Colonic mucosa (tissue), 4 donors: ENCODE measurements around the gene FNDC3A. TPM values are rescaled to one million over a fixed set of nuclear protein-coding genes. Genes with fewer than 3 reads are reported as not detected.

Experiments
- DNase-seq: peaks from one replicate; pipeline ENCODE4 v3.0.0-alpha.2; 2020
- H3K27ac ChIP-seq: fragments of 200-600 bp; one replicate; pipeline ENCODE4 v1.8.0; 2021
- H3K27me3 ChIP-seq: fragments of 200-600 bp; one replicate; pipeline ENCODE4 v1.8.0; 2021
- H3K36me3 ChIP-seq: fragments of 200-600 bp; one replicate; pipeline ENCODE4 v1.8.0; 2021
- H3K4me1 ChIP-seq: fragments of 200-600 bp; one replicate; pipeline ENCODE4 v1.8.0; 2021; ENCODE audit warnings: mild to moderate bottlenecking
- H3K4me3 ChIP-seq: fragments of 200-600 bp; one replicate; pipeline ENCODE4 v1.8.0; 2021
- H3K9ac ChIP-seq, 2 donors: one replicate each; pipeline ENCODE4 v1.7.0; 2013; ENCODE audit warnings: control low read depth in 2 of 2, low read depth in 2 of 2, low read length in 2 of 2
- H3K9me3 ChIP-seq: fragments of 200-600 bp; one replicate; pipeline ENCODE4 v1.8.0; 2021
- intact Hi-C: fragments of 100-400 bp; cut with DNase I; formaldehyde crosslinking; loops from one replicate; pipeline ENCODE4 v1.14.1; 2022
- total RNA-seq, 2 donors: library from RNA; stranded (reverse); fragmentation: NEBNext Ultra II Directional in 1 of 2; extraction: Animal tissue kit (Norgen Biotek cat#: 25700) in 1 of 2; gene quantifications; one replicate each; pipeline ENCODE4 v1.2.1, GENCODE V29; 2021
- TF ChIP-seq, protein P1 (sequence below): fragments of 200-600 bp; IDR thresholded peaks from one replicate; pipeline ENCODE4 v1.8.0; 2022; ENCODE audit warnings: antibody characterized with exemption, mild to moderate bottlenecking
- donor health status: healthy.
- donor health status: DM: no; HTN: no; CAD: no.
- donor health status: DM: no; HTN: no; CAD: no.

FNDC3A gene
- total RNA-seq, 2 donors from 2014 or later = 33.9 to 55.3 TPM

DNA sequence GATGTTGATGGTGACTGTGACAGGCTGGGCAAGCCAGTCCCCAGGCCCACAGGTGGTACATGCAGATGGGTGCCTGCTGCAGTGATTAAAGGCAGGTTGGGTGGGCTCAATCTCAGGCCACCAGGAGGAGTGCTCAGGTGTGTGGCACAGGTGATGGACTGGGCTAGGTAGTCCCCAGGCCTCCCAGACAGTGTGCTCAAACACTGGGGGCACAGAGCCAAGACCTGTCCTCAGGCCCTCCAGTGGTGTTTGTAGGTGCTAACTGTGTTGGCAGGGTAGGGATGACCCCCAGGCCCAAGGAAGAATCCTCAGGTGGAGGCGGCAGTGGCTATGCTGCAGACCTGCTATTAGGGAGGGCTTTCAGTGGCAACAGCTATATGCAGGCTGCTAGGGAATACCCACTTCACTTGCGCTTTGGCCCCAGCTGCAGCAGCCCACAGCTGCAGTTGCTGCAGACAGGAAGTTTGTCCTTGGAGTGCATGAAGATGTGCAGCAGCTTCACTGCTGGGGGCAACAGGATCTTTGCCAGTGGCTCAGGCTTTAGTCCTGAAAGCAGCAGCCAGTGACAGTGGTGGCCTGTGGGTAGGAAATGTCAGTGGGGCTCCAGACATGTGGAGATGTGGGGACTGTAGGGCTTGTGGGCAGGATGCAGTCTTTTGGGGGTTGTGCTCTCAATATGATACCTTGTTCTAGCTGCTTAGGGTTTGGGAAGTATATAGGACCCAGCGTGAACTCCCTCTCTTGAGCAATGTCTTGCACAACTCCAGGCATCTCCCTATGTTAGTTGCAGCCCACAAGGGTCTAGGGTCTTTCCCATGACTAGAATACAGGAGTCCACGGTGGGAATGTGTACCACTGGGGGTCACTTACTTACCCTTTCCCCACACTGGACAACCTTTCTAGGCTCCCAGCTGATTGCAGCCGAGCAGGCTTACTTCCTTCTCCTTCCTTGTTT is 190.4 kb downstream of the FNDC3A start:
- TF ChIP-seq, protein P1, sequence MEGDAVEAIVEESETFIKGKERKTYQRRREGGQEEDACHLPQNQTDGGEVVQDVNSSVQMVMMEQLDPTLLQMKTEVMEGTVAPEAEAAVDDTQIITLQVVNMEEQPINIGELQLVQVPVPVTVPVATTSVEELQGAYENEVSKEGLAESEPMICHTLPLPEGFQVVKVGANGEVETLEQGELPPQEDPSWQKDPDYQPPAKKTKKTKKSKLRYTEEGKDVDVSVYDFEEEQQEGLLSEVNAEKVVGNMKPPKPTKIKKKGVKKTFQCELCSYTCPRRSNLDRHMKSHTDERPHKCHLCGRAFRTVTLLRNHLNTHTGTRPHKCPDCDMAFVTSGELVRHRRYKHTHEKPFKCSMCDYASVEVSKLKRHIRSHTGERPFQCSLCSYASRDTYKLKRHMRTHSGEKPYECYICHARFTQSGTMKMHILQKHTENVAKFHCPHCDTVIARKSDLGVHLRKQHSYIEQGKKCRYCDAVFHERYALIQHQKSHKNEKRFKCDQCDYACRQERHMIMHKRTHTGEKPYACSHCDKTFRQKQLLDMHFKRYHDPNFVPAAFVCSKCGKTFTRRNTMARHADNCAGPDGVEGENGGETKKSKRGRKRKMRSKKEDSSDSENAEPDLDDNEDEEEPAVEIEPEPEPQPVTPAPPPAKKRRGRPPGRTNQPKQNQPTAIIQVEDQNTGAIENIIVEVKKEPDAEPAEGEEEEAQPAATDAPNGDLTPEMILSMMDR = no peak
- intact Hi-C loops = no loop called here

DNA sequence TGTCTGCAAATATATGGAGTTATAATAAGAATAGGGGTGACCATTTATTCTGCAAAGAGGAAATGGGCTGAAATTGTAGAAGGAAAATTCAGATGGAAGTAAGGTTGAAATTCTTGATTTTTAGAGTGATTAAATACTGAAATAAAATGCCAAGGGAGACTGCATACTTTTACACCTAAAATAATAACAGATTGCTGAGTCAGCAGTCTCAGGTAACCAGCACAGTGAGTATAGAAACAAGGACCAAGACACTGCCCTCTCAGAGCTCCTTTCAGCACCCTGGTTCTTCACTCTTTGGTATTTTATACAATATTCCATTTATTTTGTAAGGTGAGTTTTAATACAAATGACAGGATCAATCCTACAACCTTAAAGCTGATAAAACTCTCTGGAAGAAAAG is 195.6 kb downstream of the FNDC3A start:
- H3K27ac ChIP-seq = no peak overlapping the region
- H3K9me3 ChIP-seq = no peaks in the 10 kb centered on the region
- no peaks in the 10 kb centered on the region for H3K27me3 ChIP-seq
- H3K9ac ChIP-seq = no peak overlapping the region
- TF ChIP-seq, protein P1 = no peak
- intact Hi-C loops = no loop called here
- no peaks in the 10 kb centered on the region for H3K36me3 ChIP-seq
- no peak overlapping the region for H3K4me3 ChIP-seq
- no peaks in the 10 kb centered on the region for H3K4me1 ChIP-seq
- DNase-seq = no peak

More for the DNA sequence above, 190.4 kb downstream of the FNDC3A start:
- H3K9me3 ChIP-seq = no peaks in the 10 kb centered on the region
- no peak overlapping the region for H3K27ac ChIP-seq
- H3K4me1 ChIP-seq = no peaks in the 10 kb centered on the region
- no peak overlapping the region for H3K4me3 ChIP-seq
- H3K27me3 ChIP-seq = no peaks in the 10 kb centered on the region
- no peak for DNase-seq
- no peaks in the 10 kb centered on the region for H3K36me3 ChIP-seq
- H3K9ac ChIP-seq = no peak overlapping the region

DNA sequence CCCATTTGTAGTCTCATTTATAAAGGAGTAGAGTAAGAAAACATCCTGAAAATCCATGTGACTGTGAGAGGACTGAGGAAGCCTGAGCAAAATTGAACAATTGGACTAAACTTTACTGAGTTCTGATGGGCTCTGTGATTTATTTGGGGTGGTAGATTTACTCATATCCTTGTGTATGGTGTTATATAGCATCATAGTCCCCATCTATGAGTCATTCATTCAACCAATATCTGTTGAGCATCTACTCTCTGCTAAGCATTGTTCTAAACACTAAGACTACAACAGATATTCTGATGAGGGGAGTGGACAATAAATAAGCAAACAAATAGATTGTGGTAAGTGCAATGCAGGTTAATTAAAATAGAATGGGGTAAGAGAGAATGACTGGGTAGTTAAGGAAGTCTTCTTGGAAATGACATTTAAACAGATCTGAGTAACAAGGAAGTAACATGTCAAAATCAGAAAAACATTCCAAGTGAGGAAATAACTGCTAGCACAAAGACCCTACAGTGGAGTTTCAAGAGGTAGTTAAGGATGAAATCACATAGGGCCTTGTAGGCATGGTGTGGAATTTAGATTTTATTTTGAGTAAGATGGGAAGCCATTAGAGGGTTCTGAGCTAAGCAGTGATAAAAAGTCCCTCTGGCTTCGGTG is 208.1 kb downstream of the FNDC3A start:
- H3K27me3 ChIP-seq = no peaks in the 10 kb centered on the region
- no peak overlapping the region for H3K9ac ChIP-seq
- no peak for DNase-seq
- TF ChIP-seq, protein P1 = no peak
- no peak overlapping the region for H3K4me3 ChIP-seq
- H3K27ac ChIP-seq = no peak overlapping the region
- H3K36me3 ChIP-seq = no peaks in the 10 kb centered on the region
- H3K9me3 ChIP-seq = no peaks in the 10 kb centered on the region
- no peaks in the 10 kb centered on the region for H3K4me1 ChIP-seq
- intact Hi-C loops = no loop called here

DNA sequence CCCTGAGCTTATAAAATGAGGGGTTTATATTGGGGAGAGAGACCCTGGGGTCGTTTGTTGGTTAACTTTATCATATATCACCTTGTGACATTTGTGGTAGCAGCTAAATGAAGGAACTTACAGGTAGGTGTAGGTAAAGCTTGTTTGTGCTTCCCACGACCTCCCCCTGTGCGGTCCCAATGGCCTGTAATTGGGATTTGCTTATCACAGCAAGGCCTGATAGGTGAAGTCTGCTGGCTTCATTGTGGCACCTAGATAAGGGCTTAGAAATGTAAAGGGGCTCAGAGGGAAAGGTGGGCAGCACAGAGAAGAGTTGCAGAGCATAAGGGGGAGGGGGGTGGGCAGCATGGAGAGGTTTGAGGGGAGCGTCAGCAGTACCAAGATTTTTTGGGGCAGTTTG is 208.9 kb downstream of the FNDC3A start:
- no peak overlapping the region for H3K27ac ChIP-seq

DNA sequence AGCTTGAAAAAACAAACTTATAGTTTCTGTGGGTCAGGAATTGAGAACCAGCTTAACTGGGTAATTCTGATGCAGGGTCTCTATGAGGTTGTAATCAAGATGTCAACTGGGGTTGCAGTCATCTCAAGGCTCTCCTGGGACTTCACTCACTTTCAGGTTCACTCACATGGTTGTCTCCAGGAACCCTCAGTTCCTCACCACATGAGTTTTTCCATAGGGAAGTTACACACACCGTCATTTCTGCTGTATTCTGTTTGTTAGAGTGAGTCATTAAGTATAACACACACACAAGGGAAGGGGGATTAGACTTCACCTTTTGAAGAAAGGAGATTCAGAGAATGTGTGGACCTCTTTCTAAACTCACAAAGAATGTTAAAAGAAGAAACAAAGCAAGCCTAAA is 209.6 kb downstream of the FNDC3A start:
- Histone ChIP-seq H3K36me3 (no peaks in the 10 kb centered on the region), H3K27ac (no peak overlapping the region), H3K9ac (no peak overlapping the region), H3K4me1 (no peaks in the 10 kb centered on the region), H3K9me3 (no peaks in the 10 kb centered on the region), H3K4me3 (no peak overlapping the region), H3K27me3 (no peaks in the 10 kb centered on the region)
- intact Hi-C loops = no loop called here
- TF ChIP-seq, protein P1 = no peak
- no peak for DNase-seq

More for the DNA sequence above, 208.9 kb downstream of the FNDC3A start:
- intact Hi-C loops = no loop called here
- Histone ChIP-seq H3K4me1 (no peaks in the 10 kb centered on the region), H3K9me3 (no peaks in the 10 kb centered on the region), H3K9ac (no peak overlapping the region), H3K27me3 (no peaks in the 10 kb centered on the region), H3K36me3 (no peaks in the 10 kb centered on the region), H3K4me3 (no peak overlapping the region)
- TF ChIP-seq, protein P1 = no peak
- DNase-seq = no peak
